HepG2 (cell line): ENCODE results near the gene GATC. TPM values are rescaled to one million over a fixed set of nuclear protein-coding genes. Genes with fewer than 3 reads are reported as not detected.

Experiments used
- ARID2 ChIP-seq: sonication (generic); formaldehyde crosslinking; IDR thresholded peaks from 2 replicates; pipeline ENCODE4 v1.8.1; 2022; ENCODE audit warnings: mild to moderate bottlenecking, missing genetic modification reagents, borderline replicate concordance
- ATAD3A ChIP-seq: sonication (generic); formaldehyde crosslinking; IDR thresholded peaks from 2 replicates; pipeline ENCODE4 v1.4.0; 2020; ENCODE audit warnings: missing genetic modification reagents
- FOXA1 ChIP-seq, 2 experiments: fragments of 450-650 bp in 1 of 2; sonication (generic) in 1 of 2; formaldehyde crosslinking in 1 of 2; IDR thresholded peaks; 2 replicates each; pipeline versions ENCODE4 v1.4.0 to v1.6.1; 2016 to 2020; ENCODE audit warnings: missing genetic modification reagents in 1 of 2
- KDM5A ChIP-seq: fragments of 200-600 bp; sonication (generic); IDR thresholded peaks from 2 replicates; pipeline ENCODE4 v1.7.0; 2018; ENCODE audit warnings: antibody characterized with exemption, mild to moderate bottlenecking, low read length, borderline replicate concordance
- MEIS1 ChIP-seq: sonication (generic); formaldehyde crosslinking; IDR thresholded peaks from 2 replicates; pipeline ENCODE4 v1.9.0; 2021; ENCODE audit warnings: mild to moderate bottlenecking, missing genetic modification reagents, moderate library complexity, borderline replicate concordance
- NFYC ChIP-seq: IDR thresholded peaks from 2 replicates; pipeline ENCODE4 v1.6.1; 2016; ENCODE audit warnings: missing genetic modification reagents, missing compliant biosample characterization
- SP140L ChIP-seq: sonication (generic); formaldehyde crosslinking; IDR thresholded peaks from 2 replicates; pipeline ENCODE4 v1.4.0; 2020; ENCODE audit warnings: missing genetic modification reagents, borderline replicate concordance
- SP4 ChIP-seq: sonication (generic); formaldehyde crosslinking; IDR thresholded peaks from 2 replicates; pipeline ENCODE4 v1.8.1; 2023; ENCODE audit warnings: mild to moderate bottlenecking, missing genetic modification reagents
- ZNF10 ChIP-seq: sonication (generic); formaldehyde crosslinking; IDR thresholded peaks from 2 replicates; pipeline ENCODE4 v1.4.0; 2020; ENCODE audit warnings: mild to moderate bottlenecking, low read depth, missing genetic modification reagents, borderline replicate concordance
- ZNF232 ChIP-seq: sonication (generic); formaldehyde crosslinking; IDR thresholded peaks from 2 replicates; pipeline ENCODE4 v1.4.0; 2020; ENCODE audit warnings: missing genetic modification reagents, borderline replicate concordance
- ZNF331 ChIP-seq: sonication (generic); formaldehyde crosslinking; IDR thresholded peaks from 2 replicates; pipeline ENCODE4 v1.4.0; 2020; ENCODE audit warnings: missing genetic modification reagents
- ZNF550 ChIP-seq: sonication (generic); formaldehyde crosslinking; IDR thresholded peaks from 2 replicates; pipeline ENCODE4 v1.4.0; 2020; ENCODE audit warnings: mild to moderate bottlenecking, missing genetic modification reagents, borderline replicate concordance
- ZNF781 ChIP-seq: sonication (generic); formaldehyde crosslinking; IDR thresholded peaks from 2 replicates; pipeline ENCODE4 v1.5.1; 2020; ENCODE audit warnings: borderline replicate concordance, mild to moderate bottlenecking, missing genetic modification reagents; ENCODE audit errors: not compliant biosample characterization
- ZNF891 ChIP-seq: sonication (generic); formaldehyde crosslinking; IDR thresholded peaks from 2 replicates; pipeline ENCODE4 v1.5.0; 2020; ENCODE audit warnings: mild to moderate bottlenecking, missing genetic modification reagents
- ZSCAN21 ChIP-seq: sonication (generic); formaldehyde crosslinking; IDR thresholded peaks from 2 replicates; pipeline ENCODE4 v1.8.0; 2022; ENCODE audit warnings: mild to moderate bottlenecking, missing genetic modification reagents, moderate library complexity, borderline replicate concordance
- polyA plus RNA-seq, 8 experiments: library from polyadenylated mRNA; depleted of rRNA in 3 of 8; stranded (reverse) in 7 of 8; unstranded in 1 of 8; fragments of >200 nt; fragmentation: Illumina TruSeq in 4 of 8; extraction: Trizol in 4 of 8; gene quantifications; 2 replicates each; pipeline versions ENCODE4 v1.2.1 to v1.2.3, GENCODE V29; 2011 to 2016; ENCODE audit warnings: low read depth in 4 of 8, missing spikeins in 1 of 8, mixed read lengths in 1 of 8; ENCODE audit not compliant: insufficient read depth in 1 of 8
- total RNA-seq, 5 experiments: library from RNA; depleted of rRNA; stranded (reverse); fragments of >200 nt; fragmentation: Illumina TruSeq; extraction: Trizol; gene quantifications; 2 replicates each; pipeline ENCODE4 v1.2.3, GENCODE V29; 2016; ENCODE audit warnings: low read depth in 1 of 5
- TF ChIP-seq, protein P1 (sequence below): sonication (generic); formaldehyde crosslinking; IDR thresholded peaks from 2 replicates; pipeline ENCODE4 v1.8.1; 2022; ENCODE audit warnings: mild to moderate bottlenecking, missing genetic modification reagents
- TF ChIP-seq, protein P2 (sequence below): conservative IDR thresholded peaks from 2 replicates; pipeline ENCODE4 v1.6.1; 2018; ENCODE audit warnings: missing genetic modification reagents
- TF ChIP-seq, protein P3 (sequence below): sonication (generic); formaldehyde crosslinking; IDR thresholded peaks from 2 replicates; pipeline ENCODE4 v1.8.1; 2023; ENCODE audit warnings: missing genetic modification reagents, inconsistent platforms, borderline replicate concordance
- TF ChIP-seq, protein P4 (sequence below): IDR thresholded peaks from 2 replicates; pipeline ENCODE4 v1.6.1; 2016; ENCODE audit warnings: control low read depth
- TF ChIP-seq, protein P5 (sequence below): IDR thresholded peaks from 2 replicates; pipeline ENCODE4 v1.6.1; 2016; ENCODE audit warnings: mild to moderate bottlenecking
- TF ChIP-seq, protein P6 (sequence below): sonication (generic); formaldehyde crosslinking; IDR thresholded peaks from 2 replicates; pipeline ENCODE4 v1.4.0; 2020; ENCODE audit warnings: mild to moderate bottlenecking, missing genetic modification reagents

GATC gene
- total and polyA plus RNA-seq, 2 of the 13 experiments (the other 11 are each of a cell fraction or from before 2014, with no cell fraction given) = 17.7 to 29.7 TPM

GRCh38 chr12:120445911-120446843 lies at the start of gene GATC, which contains the start of gene TRIAP1 (continued):
- TF ChIP-seq ZSCAN21 (CRISPR knock-in tag) (no peak), ZNF550 (CRISPR knock-in tag) (no peak), ATAD3A (CRISPR knock-in tag) (no peak), ARID2 (CRISPR knock-in tag) (0 out of 2 replicates have a peak, but pooled peaks have one; percentile 38), ZNF232 (CRISPR knock-in tag) (peak; percentile 75; the same call in 1 of the 2 replicates), ZNF331 (CRISPR knock-in tag) (peak; percentile 82), MEIS1 (CRISPR knock-in tag) (peak; percentile 82; the same call in 1 of the 2 replicates), ZNF10 (no peak), SP140L (no peak), FOXA1 (IDR thresholded peaks at IDR 0.05) (no peak), FOXA1 (CRISPR knock-in tag; IDR thresholded peaks at IDR 0.05) (peak; percentile 73), ZNF781 (CRISPR knock-in tag) (peak; percentile 51), SP4 (CRISPR knock-in tag) (peak; percentile 70; the same call in 1 of the 2 replicates), NFYC (peak; percentile 57), KDM5A (peak; percentile 99), ZNF891 (CRISPR knock-in tag) (peak; percentile 88)
- TF ChIP-seq, protein P1, sequence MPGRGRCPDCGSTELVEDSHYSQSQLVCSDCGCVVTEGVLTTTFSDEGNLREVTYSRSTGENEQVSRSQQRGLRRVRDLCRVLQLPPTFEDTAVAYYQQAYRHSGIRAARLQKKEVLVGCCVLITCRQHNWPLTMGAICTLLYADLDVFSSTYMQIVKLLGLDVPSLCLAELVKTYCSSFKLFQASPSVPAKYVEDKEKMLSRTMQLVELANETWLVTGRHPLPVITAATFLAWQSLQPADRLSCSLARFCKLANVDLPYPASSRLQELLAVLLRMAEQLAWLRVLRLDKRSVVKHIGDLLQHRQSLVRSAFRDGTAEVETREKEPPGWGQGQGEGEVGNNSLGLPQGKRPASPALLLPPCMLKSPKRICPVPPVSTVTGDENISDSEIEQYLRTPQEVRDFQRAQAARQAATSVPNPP (CRISPR knock-in tag) = no peak
- TF ChIP-seq, protein P2, sequence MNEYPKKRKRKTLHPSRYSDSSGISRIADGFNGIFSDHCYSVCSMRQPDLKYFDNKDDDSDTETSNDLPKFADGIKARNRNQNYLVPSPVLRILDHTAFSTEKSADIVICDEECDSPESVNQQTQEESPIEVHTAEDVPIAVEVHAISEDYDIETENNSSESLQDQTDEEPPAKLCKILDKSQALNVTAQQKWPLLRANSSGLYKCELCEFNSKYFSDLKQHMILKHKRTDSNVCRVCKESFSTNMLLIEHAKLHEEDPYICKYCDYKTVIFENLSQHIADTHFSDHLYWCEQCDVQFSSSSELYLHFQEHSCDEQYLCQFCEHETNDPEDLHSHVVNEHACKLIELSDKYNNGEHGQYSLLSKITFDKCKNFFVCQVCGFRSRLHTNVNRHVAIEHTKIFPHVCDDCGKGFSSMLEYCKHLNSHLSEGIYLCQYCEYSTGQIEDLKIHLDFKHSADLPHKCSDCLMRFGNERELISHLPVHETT (CRISPR knock-in tag) = peak; percentile 81; the same call in 1 of the 2 replicates
- TF ChIP-seq, protein P3, sequence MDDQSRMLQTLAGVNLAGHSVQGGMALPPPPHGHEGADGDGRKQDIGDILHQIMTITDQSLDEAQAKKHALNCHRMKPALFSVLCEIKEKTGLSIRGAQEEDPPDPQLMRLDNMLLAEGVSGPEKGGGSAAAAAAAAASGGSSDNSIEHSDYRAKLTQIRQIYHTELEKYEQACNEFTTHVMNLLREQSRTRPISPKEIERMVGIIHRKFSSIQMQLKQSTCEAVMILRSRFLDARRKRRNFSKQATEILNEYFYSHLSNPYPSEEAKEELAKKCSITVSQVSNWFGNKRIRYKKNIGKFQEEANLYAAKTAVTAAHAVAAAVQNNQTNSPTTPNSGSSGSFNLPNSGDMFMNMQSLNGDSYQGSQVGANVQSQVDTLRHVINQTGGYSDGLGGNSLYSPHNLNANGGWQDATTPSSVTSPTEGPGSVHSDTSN (CRISPR knock-in tag) = no peak
- TF ChIP-seq, protein P4, sequence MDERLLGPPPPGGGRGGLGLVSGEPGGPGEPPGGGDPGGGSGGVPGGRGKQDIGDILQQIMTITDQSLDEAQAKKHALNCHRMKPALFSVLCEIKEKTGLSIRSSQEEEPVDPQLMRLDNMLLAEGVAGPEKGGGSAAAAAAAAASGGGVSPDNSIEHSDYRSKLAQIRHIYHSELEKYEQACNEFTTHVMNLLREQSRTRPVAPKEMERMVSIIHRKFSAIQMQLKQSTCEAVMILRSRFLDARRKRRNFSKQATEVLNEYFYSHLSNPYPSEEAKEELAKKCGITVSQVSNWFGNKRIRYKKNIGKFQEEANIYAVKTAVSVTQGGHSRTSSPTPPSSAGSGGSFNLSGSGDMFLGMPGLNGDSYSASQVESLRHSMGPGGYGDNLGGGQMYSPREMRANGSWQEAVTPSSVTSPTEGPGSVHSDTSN (CRISPR knock-in tag) = no peak
- TF ChIP-seq, protein P5, sequence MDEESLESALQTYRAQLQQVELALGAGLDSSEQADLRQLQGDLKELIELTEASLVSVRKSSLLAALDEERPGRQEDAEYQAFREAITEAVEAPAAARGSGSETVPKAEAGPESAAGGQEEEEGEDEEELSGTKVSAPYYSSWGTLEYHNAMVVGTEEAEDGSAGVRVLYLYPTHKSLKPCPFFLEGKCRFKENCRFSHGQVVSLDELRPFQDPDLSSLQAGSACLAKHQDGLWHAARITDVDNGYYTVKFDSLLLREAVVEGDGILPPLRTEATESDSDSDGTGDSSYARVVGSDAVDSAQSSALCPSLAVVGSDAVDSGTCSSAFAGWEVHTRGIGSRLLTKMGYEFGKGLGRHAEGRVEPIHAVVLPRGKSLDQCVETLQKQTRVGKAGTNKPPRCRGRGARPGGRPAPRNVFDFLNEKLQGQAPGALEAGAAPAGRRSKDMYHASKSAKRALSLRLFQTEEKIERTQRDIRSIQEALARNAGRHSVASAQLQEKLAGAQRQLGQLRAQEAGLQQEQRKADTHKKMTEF (CRISPR knock-in tag) = peak; percentile 94
- TF ChIP-seq, protein P6, sequence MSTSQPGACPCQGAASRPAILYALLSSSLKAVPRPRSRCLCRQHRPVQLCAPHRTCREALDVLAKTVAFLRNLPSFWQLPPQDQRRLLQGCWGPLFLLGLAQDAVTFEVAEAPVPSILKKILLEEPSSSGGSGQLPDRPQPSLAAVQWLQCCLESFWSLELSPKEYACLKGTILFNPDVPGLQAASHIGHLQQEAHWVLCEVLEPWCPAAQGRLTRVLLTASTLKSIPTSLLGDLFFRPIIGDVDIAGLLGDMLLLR (CRISPR knock-in tag) = peak; percentile 79
